GM10266 (cell line): ENCODE results near the gene IPO13.
A peak's percentile ranks its signal among the peaks of the same experiment; 100 is the strongest.

ENCODE experiments used
- DNase-seq: peaks from one replicate; pipeline ENCODE4 v3.0.0; 2012; ENCODE audit errors: extremely low spot score
- TF ChIP-seq, protein P1 (sequence below): IDR thresholded peaks from 2 replicates; pipeline ENCODE4 v1.5.1; 2012; ENCODE audit warnings: mild to moderate bottlenecking, low read depth; ENCODE audit not compliant: control insufficient read depth, insufficient read depth; ENCODE audit errors: missing control alignments

Gene IPO13, protein sequence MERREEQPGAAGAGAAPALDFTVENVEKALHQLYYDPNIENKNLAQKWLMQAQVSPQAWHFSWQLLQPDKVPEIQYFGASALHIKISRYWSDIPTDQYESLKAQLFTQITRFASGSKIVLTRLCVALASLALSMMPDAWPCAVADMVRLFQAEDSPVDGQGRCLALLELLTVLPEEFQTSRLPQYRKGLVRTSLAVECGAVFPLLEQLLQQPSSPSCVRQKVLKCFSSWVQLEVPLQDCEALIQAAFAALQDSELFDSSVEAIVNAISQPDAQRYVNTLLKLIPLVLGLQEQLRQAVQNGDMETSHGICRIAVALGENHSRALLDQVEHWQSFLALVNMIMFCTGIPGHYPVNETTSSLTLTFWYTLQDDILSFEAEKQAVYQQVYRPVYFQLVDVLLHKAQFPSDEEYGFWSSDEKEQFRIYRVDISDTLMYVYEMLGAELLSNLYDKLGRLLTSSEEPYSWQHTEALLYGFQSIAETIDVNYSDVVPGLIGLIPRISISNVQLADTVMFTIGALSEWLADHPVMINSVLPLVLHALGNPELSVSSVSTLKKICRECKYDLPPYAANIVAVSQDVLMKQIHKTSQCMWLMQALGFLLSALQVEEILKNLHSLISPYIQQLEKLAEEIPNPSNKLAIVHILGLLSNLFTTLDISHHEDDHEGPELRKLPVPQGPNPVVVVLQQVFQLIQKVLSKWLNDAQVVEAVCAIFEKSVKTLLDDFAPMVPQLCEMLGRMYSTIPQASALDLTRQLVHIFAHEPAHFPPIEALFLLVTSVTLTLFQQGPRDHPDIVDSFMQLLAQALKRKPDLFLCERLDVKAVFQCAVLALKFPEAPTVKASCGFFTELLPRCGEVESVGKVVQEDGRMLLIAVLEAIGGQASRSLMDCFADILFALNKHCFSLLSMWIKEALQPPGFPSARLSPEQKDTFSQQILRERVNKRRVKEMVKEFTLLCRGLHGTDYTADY

DNA sequence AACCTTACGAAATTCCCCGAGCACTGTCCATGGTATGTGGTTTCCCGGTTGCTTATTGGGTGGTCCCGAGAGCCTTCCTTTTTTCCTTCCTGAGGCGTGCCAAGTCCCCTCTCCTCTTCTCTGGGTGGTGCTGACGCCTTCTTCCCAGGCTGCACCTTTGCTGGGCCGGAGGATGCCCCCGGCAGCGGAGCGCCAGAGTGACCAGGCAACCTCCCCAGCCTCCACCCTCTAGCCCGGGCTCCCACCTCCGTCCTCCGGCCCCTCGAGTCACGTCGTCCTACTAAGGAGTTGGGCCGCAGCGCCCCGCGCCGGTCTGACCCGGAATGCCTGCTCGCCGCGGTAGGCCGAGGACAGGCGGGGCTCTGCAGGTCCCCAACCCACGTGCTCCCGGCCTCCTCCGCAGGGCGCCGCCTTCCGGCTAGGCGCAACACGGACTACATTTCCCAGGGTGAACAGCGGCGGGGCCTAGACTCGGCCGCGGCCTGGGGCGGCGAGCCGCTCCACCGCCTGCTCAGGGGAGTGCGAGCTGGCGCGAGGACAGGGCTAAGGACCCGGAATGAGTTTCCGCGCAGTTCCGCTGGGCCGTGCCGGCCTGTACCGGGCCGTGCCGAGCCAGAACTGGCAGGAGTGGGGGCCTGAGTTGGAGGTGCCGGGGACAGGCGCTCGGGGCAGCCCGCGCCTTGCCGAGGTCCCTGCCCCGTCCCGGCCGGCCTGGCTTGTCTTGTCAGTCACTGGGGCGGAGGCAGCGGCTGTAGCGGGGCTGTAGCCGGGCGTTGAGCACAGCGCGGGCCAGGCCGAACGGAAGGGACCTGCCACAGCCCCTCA is at the start of gene IPO13:
Gene IPO13, plus strand, starts transcription at position 715 of the 825 bp plus-strand sequence. CDS start 651 bp downstream, outside the sequence.
- peak; percentile 98 for DNase-seq
- TF ChIP-seq, protein P1, sequence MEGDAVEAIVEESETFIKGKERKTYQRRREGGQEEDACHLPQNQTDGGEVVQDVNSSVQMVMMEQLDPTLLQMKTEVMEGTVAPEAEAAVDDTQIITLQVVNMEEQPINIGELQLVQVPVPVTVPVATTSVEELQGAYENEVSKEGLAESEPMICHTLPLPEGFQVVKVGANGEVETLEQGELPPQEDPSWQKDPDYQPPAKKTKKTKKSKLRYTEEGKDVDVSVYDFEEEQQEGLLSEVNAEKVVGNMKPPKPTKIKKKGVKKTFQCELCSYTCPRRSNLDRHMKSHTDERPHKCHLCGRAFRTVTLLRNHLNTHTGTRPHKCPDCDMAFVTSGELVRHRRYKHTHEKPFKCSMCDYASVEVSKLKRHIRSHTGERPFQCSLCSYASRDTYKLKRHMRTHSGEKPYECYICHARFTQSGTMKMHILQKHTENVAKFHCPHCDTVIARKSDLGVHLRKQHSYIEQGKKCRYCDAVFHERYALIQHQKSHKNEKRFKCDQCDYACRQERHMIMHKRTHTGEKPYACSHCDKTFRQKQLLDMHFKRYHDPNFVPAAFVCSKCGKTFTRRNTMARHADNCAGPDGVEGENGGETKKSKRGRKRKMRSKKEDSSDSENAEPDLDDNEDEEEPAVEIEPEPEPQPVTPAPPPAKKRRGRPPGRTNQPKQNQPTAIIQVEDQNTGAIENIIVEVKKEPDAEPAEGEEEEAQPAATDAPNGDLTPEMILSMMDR: peak; percentile 94

DNA sequence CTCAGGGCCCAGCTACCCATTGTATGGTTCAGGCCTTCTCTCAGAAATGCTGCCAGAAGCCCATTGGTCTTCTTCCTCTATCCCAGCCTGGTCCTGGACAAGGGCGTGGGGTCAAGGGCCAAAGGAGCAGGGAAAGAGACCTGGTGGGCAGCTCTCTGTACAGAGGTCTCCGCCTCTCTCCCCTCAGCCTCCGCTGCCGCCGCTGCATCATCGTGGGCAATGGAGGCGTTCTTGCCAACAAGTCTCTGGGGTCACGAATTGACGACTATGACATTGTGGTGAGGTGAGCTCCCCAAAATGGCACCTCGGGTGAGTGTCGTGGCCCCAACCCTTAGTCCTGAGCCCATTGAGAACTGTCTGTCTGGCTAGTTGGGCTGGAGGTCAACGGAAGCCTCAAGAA is 47.8 kb upstream of the IPO13 start:
- no peak for DNase-seq
- TF ChIP-seq, protein P1: no peak

DNA sequence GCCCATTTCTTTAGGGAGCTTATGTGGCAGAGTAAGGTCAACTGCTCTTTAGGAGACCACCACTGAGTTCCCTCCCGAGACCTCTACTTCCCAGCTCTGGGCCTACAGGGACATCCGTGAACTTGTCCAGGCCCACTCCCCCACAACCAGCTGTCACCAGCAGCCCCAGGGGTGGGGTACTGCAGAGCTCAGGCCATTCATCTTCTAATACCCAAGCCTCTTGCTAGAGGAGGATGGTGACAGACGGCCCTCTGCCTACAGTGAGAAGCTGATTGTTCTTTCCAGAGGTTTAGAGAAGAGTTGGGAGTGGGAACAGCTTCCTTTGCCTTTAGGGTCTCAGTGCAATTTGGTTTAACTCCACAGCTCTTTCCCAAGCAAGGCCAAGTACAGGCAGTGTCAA is 46.4 kb upstream of the IPO13 start:
- DNase-seq: no peak
- TF ChIP-seq, protein P1: no peak

DNA sequence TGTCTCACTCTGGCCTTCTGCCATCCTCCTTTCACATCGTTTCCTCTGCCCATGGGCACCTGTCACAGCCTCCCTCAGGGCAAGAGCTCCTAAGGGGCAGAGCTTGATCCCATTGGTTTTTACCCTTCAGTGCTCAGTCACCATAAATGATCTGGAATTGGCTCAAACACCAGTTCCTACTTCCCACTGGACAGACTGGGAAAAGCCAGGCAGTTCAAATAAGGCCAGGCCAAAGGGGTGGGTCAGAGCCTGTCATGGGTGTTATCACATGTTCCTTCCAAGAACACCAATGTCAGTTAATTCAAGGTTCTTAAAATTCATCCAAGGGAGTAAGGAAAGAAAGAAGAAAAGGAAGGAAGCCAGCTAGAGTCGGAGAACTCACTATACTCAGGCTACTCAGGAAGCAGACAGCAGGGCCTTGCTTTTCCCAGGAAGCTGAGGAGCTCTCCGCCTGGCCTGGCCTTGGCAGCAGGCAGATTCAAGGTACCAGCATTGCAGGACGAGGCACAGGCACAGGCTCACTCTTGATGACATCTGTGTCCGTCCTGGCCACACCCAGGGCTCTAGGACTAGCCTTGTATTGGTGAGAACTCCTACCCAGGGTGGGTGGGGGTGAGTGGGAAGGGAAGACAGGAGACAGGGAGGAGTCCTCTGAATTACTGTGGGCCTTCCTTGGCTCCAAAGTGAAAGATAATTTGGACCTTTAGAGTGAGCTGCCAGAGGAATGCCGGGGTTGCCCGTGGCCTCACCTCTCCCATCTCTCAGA is 45.4 kb upstream of the IPO13 start:
- DNase-seq: no peak
- TF ChIP-seq, protein P1: no peak

DNA sequence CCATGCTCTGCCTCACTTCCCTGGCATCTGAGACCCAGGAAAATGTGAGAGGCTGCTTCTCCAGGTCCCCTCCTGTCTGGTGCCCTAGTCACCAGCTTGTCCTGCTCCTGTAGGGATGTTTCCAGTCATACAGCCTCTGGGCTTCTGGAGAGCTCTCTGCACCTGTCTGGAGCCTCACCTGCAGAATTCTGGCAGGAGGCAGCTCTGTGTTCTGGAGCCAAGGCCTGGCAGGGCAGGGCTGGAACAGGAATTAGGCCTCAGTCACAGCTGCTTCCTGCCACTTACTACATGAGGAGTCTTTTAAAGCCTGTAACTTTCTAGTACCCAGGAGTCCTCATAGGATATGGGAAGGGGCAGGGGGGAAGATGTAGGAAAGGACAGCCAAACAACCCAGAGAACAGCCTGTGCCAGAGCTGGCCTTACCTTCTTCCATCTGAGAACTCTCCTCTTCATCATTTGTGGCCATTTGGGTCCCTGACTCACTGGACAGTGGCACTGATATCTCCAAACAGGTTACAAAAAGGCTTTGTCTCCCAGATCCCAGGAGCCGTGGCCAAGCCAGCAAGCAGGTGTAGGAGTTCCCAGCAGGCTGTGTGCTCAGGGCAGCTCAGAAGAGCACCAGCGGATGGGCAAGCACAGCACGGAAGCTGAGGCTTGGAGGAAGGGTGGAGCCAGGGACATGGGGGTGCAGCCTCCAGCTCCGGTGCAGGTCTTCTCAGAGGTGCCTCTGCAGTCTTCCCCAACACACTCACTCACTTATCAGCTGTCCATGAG is 44.5 kb upstream of the IPO13 start:
- TF ChIP-seq, protein P1: no peak
- DNase-seq: no peak
